Measurements from ENCODE around the gene BLTP2. TPM values are rescaled to one million over a fixed set of nuclear protein-coding genes. Genes with fewer than 3 reads are reported as not detected.

The BLTP2 gene
- total and polyA plus RNA-seq, 2 of the 13 experiments (the other 11 are each of a cell fraction or from before 2014, with no cell fraction given) = 66.7 to 80.9 TPM

GRCh38 chr17:28661635-28662526, 16.9 kb upstream of the BLTP2 start, which contains the start of the genes SDF2 and SUPT6H (continued):
- TF ChIP-seq TFE3 (CRISPR knock-in tag; IDR thresholded peaks at IDR 0.05) (0 out of 2 replicates have a peak, but pooled peaks have one; percentile 5), ZNF350 (CRISPR knock-in tag; IDR thresholded peaks at IDR 0.05; ENCODE audit: borderline replicate concordance, low read depth) (peak; percentile 84; the same call in 1 of the 2 replicates), ZNF878 (CRISPR knock-in tag; IDR thresholded peaks at IDR 0.05) (0 out of 2 replicates have a peak, but pooled peaks have one; percentile 70), RXRB (CRISPR knock-in tag; IDR thresholded peaks at IDR 0.05; ENCODE audit: borderline replicate concordance) (peak; percentile 52), GATAD1 (CRISPR knock-in tag; IDR thresholded peaks at IDR 0.05) (peak; percentile 95), MXD3 (CRISPR knock-in tag; IDR thresholded peaks at IDR 0.05) (peak; percentile 58; the same call in 1 of the 2 replicates), DBP (CRISPR knock-in tag; IDR thresholded peaks at IDR 0.05; ENCODE audit: not compliant biosample characterization) (no peak), FOXC1 (CRISPR knock-in tag; IDR thresholded peaks at IDR 0.05; ENCODE audit: borderline replicate concordance) (peak; percentile 21; the same call in 1 of the 2 replicates), SP2 (CRISPR knock-in tag; IDR thresholded peaks at IDR 0.05) (peak; percentile 79; the same call in 1 of the 2 replicates), ZFX (CRISPR knock-in tag; IDR thresholded peaks at IDR 0.05; ENCODE audit: low read depth) (peak; percentile 96), ZBTB7A (CRISPR knock-in tag; IDR thresholded peaks at IDR 0.05) (0 out of 2 replicates have a peak, but pooled peaks have one; percentile 28), ZSCAN9 (CRISPR knock-in tag; IDR thresholded peaks at IDR 0.05; ENCODE audit: borderline replicate concordance) (no peak), KDM5B (CRISPR knock-in tag; IDR thresholded peaks at IDR 0.05; ENCODE audit: borderline replicate concordance) (no peak; the same call in 1 of the 2 replicates), ZNF574 (CRISPR knock-in tag; IDR thresholded peaks at IDR 0.05) (peak; percentile 93), ZNF44 (CRISPR knock-in tag; IDR thresholded peaks at IDR 0.05) (peak; percentile 41; the same call in 1 of the 2 replicates), KLF16 (CRISPR knock-in tag; IDR thresholded peaks at IDR 0.05) (0 out of 4 replicates have a peak, but pooled peaks of 1 of the 2 experiments have one; percentile 37), ZNF547 (CRISPR knock-in tag; IDR thresholded peaks at IDR 0.05) (peak; percentile 84), KLF15 (CRISPR knock-in tag; IDR thresholded peaks at IDR 0.05; ENCODE audit: borderline replicate concordance) (no peak)
